Activated CD4-positive, alpha-beta T cell treated with anti-CD3 and anti-CD28 coated beads for 1 hour (primary cell): ENCODE data around the gene STEAP3.

Experiments
- DNase-seq: peaks from one replicate; pipeline ENCODE4 v3.0.0-alpha.2; 2020

STEAP3 gene

GRCh38 chr2:119223521-119224390 is at the start of gene STEAP3:
TSS of gene STEAP3 (plus strand) at chr2:119223834. CDS start at chr2:119231013, 7,179 bp downstream.
- DNase-seq = no peak

DNA sequence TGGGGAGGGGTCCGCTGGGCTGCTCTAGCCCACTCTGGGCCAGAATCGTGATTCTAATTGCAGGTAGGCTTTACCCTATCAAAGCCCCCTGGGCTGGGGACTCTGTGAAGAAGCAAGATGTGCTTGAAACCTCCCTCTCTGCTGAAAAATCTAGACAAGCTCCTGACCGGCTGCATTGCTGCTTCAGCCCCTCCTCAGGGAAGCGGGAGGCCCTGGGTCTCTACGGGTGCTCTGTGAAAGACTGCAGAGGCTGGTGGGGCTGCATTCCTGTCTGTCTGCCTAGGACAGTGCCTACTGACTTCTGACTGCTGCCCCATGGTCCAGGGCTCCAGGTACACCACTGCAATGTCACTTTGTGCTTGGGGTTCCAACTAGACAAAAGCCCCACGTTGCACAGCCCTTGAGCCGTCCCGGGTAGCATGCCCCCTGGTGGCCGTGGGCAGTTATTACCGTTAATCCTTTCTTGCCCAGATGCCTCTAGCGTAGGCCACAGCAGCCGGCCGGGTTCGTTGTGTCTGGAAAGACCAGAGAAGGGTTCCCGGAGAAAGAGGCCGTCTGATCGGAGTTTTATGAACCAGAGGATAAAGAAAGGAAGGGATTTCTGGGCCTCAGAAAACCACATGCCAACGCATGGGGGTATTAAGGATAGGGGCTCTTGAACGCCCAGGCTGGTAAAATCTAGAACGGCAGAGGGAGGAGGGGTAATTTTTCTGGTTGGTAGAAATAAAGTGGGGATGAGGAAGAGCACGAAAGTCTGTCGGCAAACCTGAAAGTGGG is 49.2 kb upstream of the STEAP3 start:
- peak; percentile 32 for DNase-seq

- DNase-seq = no peak
Measured at GRCh38 chr2:119174993-119175347, 48.7 kb upstream of the STEAP3 start.

- DNase-seq = no peak
Measured at GRCh38 chr2:119175517-119175916, 48.1 kb upstream of the STEAP3 start.

DNA sequence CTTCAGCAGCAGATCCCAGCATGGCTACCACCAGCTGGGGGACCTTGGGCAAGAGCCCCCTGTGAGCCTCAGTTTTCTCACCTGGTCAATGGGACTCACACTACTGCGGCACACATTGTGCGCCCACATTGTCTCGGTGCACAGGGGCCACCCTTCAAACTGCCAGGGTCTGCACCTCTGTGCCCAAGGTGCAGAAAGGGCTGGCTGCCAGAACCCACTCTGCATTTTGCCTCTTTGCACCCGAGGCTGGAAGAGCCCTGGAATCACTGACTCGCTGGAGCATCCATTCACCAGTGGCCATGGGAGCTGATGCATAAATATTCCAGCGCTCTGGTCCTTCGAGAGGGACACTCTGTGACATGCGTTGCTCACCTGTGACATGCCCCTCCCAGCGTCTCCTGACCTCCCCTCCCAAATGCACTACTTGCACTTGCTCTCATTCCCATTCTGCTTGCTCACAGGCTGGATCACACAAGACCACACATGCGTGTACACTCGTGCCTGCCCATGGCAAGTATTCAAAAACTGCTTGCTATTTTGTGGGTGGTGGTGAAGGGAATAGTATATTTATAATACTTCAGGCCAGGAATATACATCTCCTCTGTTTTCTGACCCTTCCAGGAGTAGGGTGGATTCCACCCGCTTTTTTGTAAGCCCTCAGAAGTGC is 46.3 kb upstream of the STEAP3 start:
- DNase-seq = no peak

GRCh38 chr2:119177838-119178190 is 45.8 kb upstream of the STEAP3 start:
- DNase-seq = no peak

- DNase-seq = no peak
Measured at GRCh38 chr2:119178776-119179175, 44.9 kb upstream of the STEAP3 start.

- DNase-seq = no peak
Measured at GRCh38 chr2:119179202-119179601, 44.4 kb upstream of the STEAP3 start.

GRCh38 chr2:119179991-119180390 is 43.6 kb upstream of the STEAP3 start:
- DNase-seq = no peak

- no peak for DNase-seq
Measured at GRCh38 chr2:119180892-119181291, 42.7 kb upstream of the STEAP3 start.

DNA sequence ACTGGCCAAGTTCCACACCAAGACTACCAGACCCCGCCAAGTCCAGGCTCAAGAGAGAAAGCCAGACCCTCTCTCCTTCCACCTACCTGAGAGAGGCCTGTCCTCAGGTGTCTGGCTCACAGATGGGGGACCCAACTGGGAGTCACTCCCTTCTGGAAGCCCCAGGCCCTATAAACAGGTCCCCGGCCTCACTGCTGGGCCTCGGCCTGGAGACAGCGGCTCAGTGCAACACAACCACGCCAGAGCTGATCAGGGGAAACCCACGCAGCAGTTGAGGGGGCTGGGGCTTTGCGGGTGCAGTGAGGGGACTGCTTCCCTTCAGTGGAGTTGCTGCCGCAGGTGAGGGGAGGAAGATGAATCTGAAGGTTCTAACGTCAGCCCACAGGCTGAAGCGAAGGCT is 42.2 kb upstream of the STEAP3 start:
- DNase-seq = no peak

GRCh38 chr2:119181791-119182445 is 41.7 kb upstream of the STEAP3 start:
- no peak for DNase-seq

DNA sequence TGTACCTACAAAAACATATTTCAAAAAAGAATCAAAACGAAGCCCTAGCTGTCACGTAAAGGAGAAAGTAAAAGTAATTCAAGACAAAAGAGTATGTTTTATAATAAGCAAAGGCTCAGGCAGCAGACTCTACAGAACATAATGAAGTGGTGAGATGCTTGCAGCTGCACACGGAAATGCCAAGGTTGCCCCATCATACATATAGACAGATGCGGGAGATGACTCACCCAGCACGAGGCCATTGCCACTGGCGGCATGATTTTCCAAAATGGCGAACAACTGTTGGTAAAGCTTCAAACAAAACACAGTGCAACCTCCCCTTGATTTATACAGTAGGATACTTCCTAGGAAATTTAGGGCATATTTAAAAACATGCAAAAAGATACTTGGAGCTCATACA is 39.1 kb upstream of the STEAP3 start:
- no peak for DNase-seq

DNA sequence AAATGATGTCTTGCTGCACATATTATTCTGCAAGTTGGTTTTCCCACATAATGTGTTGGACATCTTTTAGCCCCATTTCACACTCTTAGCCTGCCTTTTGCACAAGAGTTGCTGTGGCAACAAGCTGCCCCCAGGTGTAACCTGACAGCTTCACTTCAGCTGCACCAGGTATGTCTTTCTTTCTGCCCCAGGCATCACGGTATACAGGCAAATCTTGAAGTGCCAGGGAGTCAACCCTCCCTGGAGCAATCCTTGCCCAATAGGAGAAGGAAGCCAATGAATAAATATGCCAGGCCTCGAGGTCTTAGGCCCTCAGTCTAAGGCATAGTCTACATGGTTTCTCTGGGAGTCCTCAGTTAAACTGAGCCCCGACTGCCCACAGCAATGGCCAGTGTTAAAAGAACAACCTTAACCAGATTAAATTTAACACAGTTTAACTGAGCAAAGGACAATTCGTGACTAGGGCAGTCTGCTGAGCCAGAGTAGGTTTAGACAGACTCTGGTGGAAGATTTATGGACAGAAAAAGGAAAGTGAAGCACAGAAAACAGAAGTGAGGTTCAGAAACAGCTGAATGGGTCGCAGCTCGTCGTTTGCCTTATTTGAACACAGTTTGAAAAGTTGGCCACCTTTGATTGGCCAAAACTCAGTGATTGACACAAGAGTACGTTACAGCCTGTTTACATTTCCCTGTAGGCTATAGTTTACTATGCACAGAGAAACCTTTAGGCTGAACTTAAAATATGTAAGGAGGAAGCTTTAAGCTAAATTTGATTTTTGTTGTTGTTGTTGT is 33.1 kb upstream of the STEAP3 start:
- no peak for DNase-seq

- DNase-seq = no peak
Measured at GRCh38 chr2:119192893-119193292, 30.7 kb upstream of the STEAP3 start.

- DNase-seq = no peak
Measured at GRCh38 chr2:119195001-119195400, 28.6 kb upstream of the STEAP3 start.

DNA sequence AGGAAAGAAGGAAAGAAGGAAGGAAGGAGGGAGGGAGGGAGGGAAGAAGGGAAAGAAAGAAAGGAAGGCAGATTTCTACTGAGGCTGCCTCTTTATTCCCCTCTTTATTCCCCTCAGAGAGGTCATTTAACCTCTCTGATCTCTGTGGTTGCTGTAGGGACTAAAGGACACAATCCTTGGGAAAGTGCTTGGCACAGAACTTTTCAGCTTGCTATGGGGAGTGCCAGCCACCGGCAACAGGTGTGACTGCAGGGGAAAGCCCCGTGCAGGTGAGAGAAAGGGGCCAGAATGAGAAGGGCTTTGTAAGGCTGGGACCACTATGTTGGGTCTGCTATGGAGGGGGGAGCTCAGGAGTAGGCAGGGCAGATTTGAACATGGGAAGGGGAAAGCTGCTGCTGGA is 27.7 kb upstream of the STEAP3 start:
- no peak for DNase-seq

GRCh38 chr2:119196301-119197125 is 27.1 kb upstream of the STEAP3 start:
- DNase-seq = no peak

DNA sequence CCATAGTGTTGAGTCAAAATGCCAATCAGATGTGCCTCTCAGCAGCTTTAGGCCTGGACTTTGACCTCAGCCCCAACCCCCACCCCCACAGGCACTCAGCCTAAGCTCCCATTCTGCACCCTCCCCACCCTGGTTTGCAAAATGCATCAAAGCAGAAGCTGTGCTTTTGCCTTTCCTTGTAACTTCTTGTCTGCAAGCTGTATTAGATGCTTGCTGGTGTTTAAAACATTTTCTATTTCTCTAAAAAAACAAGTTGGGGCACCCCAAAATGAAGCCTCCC is 26.6 kb upstream of the STEAP3 start:
- no peak for DNase-seq

DNA sequence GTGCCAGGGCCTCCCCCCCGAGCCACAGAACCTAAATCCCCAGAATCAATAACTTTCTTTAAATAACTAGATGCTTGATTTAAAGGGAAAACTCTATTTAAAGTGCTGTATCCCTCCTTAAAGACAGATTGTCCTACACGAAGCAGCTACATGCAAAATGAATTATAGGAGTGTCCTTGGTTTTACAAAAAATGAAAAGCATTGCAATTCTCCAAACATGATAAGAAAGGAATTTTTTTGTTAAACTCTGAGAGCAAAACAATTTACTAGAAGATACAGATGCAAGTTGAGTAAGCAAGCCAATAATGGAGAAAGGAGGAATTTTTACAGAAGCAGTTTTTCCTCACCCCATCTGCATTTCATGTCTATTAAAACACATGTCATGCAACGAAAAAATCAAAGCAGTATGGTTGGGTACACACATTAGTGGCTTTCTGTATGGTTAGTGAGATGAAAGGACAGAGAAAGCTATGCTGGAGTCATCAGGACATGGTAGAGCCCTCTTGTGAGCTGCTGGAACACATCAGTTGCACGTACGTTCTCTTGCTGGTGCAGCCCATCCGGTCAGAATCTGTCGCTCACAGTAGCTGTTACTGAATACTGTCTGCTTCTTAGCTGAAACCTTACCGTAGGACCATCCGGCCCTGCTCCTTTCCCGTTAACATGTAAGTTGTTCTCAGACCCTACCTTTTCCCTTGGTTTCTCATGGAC is 25.9 kb upstream of the STEAP3 start:
- DNase-seq = no peak

DNA sequence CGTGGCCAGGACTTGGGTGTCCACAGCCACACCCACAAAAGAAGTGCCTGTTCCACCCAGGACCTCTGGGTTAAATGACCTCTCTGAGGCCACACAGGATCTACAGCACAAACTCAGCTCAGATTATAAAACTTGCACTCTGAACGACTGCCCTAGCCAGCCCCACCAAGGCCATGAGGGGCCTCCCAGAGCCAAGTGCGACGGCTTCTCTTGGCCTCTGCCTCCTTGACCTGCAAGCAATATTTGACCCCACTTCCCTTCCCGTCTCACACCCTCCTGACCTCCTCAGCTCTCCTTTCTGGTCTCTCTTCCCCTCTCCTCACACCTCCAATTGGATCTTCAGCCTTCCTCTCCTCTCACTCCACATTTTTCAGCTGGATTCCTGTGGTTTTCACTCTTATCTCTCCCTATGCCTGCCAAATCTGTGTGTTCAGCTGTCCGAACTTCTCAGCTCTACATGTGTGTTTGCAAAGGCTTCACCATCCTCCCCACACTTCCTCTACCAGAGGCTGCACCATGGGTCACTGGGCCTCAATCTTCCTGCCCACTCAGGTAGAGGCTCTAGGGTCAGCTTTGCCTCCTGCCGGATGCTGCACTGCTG is 25.3 kb upstream of the STEAP3 start:
- DNase-seq = no peak
